SKM-1 (cell line): ENCODE results near the gene PAGE2B.
"Not testable (repeated sequence)": the region's sequence is repeated elsewhere in the genome, so short reads cannot be mapped to it uniquely, and the experiment has no call there.

Source experiments
- DNase-seq: peaks from one replicate; lab custom pipeline; 2025; ENCODE audit not compliant: unreplicated experiment; lab: John Stamatoyannopoulos, UW

Gene PAGE2B, protein sequence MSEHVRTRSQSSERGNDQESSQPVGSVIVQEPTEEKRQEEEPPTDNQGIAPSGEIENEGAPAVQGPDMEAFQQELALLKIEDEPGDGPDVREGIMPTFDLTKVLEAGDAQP

DNA sequence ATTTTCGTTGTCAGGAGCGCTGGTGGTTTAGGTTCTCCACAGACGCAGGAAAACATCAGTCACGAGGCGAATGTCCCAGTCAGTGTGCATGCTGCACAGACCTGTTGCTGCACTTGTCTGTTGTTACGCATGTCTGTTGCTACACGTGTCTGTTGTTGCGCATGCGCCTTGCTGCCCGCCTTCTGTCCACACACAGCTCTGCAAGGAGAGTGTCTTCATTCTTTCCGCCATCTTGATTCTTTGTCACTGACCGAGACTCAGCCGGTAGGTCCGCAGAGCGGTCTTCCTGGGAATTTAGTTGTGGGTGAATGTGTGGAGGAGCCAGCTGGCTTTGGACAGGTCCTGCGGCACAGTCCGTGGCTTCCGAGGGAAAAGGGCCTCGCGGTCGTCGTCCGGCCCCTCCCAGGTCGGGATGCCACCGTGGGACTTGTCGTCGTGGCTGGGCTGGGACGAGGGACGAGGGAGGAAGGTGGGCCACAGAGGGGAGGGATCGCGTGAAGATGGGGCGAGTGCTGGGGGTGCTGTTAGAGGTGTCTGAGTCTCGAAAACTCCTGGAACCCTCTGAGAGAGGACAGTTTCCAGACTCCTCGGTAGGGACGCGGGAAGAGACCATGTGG is at the start of gene PAGE2B:
Gene PAGE2B, plus strand, starts transcription at position 180 of the 617 bp plus-strand sequence. CDS start 1,012 bp downstream, outside the sequence.
- no peak for DNase-seq

DNA sequence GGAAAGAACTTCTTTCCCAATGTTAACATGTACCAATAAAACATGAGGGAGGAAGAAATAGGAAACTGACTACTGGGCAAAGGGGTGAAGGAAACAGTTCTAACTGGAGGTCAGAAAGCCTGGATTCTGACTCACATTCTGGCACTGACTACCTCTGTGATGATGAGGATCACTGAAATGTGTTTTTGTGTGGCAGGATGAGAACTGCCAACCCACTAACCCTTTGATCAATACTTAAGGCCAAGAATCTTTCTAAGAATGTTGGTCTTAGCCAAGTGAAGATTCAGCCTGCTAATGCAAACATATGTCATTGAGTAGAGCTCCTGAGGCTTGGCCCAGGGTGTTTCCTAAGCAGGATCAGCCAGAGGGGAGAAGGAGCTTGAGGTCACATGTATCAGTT is 48.7 kb upstream of the PAGE2B start:
- no peak for DNase-seq

DNA sequence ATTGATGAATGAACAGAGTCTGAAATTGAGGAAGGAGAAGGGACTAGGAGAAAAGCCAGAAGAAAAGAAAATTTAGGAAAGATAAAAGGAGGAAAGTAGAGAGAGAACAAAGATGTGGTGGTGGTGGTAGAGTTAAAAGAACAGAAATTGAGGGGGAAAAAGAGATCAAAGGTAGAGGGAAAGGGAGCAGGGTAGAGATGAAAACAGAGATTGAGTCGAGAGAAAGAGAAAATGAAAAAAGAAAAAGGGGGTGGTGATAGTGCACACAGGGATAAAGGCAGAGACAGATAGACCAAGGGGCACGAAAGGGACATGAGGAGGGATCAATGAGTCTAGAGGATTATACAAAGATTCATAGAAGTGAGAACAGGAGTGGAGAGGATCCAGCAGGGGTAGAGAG is 48.0 kb upstream of the PAGE2B start:
- DNase-seq, result no peak

DNA sequence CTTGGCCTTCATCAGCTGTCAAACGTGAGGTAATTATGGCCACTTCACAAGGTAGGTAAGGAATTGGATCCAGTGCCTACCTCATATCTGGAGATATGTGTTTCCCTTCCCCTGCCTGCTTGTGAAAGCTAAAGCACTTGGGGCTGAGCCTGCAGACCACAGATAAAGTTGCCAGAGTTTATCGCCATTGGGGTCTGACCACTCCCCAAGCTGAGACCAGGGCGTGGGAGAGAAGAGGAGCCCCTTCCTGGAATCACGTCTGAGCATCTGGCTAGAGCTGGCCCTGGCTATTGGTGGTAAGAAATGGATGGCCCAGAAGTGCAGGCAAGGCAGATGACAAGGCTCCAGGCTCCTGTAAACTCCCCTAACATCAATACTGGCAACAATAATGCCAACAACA is 46.8 kb upstream of the PAGE2B start:
- DNase-seq, result no peak

DNA sequence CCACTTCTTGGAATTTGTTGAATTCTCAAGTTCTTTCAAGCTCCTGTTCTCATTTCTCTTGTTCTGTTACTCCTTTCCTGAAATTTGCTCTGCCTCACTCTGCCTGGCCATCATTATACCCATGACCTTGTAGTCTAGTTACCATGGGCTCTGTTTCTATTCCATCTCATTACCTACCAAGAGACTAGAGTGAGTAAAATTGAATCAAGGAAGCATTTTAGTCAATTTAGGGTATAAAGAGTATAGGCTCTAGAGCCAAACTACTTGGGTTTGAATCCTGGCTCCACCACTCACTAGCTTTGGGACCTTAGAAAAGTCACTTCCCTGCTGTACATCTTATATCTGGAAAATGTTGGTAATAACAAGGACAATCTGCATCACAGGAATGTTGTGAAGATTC is 46.2 kb upstream of the PAGE2B start:
- DNase-seq, result no peak

DNA sequence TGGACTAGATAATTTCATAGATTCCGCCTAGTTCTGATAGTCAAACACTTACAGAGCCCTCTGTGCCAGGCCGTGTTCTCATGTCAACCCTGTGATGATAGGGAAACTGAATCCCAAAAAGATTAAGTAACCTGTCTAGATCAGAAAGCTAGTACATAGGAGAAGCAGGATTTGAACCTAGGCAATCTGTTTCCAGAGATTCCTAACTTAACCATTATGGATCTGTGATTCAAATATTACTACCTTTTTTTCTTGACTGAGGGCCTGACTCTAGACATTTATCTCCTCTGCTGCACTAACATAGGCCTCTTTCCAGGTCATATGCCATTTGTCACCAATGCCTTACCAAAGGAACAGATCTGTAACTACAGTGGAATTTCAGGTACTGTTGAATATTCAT is 45.5 kb upstream of the PAGE2B start:
- no peak for DNase-seq

DNA sequence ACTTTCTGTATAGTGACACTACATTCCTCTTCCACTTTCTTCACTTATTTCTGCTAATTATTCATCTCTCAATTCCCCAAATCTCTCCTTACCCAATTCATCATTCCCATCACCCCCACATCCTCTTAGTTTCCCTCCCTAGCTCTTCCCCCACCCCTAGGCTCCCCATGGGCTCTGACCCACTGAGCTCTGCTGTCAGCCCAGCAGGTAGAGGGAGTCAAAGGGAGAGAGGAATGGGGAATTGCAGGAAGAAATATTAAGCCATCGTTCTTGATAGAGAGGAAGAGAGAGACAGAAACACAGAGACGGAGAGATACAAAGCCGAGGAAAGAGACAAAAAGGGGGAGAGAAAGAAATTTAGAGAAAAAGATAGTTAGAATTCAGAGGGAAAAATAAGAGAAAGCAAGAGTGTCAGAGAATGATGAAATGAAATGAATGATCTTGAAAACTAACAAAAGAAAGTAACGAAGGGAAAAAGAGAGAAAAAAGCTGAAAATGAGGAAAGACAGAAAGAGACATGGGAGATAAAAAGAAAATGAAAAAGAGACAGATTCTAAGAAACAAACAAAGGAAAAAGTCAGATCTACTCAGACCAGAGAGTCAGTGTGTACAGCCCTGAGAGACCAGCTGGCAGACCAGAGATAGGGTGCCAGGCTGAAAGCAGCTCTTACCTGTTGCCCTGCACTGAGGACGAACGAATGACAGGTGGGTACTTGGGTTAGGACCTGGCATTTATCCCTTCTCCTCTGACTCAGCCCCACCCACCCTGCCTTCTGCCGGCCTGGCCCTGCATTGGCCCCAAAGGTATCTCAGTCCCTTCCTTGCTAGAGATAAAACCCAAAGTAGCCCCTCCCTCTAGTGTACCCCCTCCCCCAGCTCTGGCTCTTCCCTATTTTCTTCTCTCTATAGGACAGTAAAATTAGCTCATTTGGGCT is 44.3 kb upstream of the PAGE2B start, which contains the start of gene ALAS2:
Gene ALAS2, minus strand, starts transcription at position 707 of the 935 bp plus-strand sequence. CDS start 4,977 bp downstream, outside the sequence.
- no peak for DNase-seq

DNA sequence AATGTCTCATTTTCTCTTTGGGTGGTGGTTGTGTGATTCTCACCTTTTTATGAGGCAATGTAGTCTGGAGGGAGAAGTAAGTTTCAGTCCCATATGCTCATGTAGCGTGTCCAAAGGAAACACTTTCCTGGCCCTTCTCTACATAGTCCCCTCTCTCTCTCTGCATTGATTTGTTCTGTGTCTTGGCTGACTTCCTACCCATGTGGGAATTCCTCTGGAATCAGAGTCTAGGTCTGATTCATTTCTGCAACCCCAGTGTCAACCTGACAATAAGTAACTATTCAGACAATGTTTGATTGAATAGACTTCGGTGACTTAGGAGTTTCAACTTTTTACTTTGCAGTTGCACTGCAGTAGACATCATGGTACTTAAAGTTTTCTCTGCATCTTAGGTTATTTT is 41.4 kb upstream of the PAGE2B start:
- DNase-seq, result no peak

DNA sequence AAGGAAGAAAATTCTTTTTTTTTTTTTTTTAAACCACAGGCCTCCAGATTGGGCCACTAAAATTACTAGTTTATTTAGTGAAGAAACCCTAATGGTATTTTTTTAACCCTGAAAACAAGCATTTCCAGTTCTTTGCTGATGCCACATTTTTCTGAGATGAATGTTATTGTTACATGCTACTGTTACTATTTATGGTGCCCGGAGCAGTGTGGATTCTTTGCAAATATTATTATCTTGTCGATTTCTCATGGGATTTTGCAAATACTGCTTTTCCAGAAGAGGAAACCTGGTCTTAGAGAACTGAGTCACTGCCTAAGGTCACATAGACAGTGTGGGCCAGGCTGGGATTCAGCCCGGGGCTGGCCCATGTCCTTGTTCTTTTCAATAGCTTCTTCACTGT is 35.4 kb upstream of the PAGE2B start:
- no peak for DNase-seq

DNA sequence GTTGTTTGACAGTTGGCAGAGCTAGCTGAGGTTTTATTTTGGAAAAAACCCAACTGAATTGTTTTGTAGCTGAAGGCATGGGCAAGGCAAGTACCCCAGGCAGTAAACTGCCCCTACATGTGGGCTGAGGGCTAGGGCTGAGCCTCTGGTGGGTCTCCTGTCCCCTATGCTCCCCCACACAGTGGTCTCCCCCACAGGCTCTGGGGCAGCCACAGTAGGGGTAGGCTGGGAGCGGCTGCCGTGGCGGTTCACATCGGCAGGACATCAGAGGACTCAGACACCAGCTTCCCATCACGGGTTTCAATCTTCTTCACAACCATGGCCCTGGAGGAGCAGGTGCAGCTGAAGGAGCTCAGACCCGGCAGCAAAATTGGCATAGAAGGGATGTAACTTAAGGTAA is 33.3 kb upstream of the PAGE2B start:
- DNase-seq, result no peak

DNA sequence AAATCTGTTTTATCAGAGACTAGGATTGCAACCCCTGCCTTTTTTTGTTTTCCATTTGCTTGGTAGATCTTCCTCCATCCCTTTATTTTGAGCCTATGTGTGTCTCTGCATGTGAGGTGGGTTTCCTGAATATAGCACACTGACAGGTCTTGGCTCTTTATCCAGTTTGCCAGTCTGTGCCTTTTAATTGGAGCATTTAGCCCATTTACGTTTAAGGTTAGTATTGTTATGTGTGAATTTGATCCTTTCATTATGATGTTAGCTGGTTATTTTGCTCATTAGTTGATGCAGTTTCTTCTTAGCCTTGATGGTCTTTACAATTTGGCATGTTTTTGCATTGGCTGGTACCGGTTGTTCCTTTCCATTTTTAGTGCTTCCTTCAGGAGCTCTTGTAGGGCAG is 24.2 kb upstream of the PAGE2B start:
- not testable (repeated sequence) for DNase-seq

DNA sequence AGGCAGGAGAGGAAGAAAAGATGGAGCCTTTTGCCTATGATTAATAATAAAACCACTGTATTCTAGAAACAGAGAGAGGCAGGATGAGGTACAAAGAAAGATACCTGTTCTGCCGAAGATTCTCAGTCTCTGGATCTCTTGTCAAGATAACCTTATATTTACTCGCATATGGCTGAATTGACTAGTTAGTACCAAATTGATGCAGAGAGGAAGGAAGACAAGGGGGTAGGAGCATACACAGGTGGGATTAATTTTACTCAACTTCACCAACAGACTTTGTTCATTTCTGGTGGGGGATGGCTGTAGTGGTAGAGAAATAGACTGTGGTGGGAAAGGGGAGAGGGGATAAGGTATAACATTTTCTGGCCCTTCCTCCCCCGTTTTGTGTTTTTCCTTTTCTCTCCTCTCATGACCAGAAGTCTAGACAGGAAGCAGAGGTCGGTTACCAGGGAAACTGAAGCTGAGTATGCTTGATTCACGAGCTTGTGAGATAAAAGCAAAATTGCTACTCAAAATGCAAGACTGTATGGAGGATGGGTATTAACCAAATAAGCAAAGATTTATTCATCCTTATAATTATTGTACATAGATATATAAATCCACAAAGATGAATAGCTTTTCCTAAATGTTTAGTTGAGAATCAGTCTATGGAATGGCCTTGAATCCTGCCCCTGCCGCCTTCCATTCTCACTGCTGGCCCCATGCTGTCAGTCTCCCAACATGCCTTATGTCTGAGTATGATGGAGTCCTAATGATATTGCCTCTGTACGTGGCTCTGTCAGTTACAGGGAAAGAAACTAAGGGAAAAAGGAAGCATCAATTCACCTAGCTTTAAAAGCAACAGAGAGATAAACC is 17.8 kb upstream of the PAGE2B start:
- DNase-seq, result no peak

DNA sequence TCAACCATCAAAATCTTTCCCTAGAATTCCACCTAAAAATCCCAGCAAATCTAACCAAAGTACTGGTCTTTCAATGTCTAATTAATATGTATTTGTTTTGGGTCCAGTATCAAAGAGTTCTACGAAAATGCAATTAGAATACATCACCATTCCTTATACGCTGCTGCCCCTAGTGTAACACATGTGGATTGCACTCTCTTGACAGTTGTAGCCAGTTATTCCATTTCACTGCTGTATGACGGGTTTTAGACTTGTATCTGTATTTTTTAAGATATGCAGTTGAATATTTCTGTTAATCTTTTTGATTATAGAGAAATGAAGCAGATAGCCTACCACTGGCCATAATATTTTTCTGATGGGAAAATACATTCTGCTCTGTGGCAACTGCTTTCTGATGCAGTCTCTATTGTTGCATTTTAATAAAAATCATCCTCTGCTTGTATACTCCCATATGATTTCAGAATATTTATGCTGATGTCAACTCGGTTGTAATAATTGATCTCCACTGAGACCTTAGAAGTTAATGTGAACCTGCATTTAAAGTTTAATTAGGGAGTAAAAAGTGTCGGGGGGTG is 17.1 kb upstream of the PAGE2B start:
- DNase-seq, result no peak

DNA sequence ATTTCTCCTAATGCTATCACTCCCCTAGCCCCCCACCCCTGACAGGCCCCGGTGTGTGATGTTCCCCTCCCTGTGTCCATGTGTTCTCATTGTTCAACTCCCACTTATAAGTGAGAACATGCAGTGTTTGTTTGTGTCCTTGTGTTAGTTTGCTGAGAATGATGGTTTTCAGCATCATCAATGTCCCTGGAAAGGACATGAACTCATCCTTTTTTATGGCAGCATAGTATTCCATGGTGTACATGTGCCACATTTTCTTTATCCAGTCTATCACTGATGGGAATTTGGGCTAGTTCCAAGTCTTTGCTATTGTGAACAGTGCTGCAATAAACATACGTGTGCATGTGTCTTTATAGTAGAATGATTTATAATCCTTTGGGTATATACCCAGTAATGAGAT is 7.7 kb upstream of the PAGE2B start:
- not testable (repeated sequence) for DNase-seq

DNA sequence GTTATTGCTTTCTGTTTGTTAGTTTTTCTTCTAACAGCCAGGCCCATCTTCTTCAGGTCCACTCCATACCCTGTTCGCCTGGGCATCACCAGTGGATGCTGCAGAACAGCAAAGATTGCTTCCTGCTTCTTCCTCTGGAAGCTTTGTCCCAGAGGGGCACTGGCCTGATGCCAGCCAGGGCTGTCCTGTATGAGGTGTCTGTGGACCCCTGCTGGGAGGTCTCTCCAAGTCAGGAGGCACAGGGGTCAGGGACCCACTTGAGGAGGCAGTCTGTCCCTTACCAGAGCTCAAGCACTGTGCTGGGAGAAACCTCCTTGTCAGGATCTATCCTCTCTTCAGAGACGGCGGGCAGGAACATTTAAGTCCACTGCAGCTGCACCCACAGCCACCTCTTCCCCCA is 2.5 kb upstream of the PAGE2B start:
- no peak for DNase-seq

DNA sequence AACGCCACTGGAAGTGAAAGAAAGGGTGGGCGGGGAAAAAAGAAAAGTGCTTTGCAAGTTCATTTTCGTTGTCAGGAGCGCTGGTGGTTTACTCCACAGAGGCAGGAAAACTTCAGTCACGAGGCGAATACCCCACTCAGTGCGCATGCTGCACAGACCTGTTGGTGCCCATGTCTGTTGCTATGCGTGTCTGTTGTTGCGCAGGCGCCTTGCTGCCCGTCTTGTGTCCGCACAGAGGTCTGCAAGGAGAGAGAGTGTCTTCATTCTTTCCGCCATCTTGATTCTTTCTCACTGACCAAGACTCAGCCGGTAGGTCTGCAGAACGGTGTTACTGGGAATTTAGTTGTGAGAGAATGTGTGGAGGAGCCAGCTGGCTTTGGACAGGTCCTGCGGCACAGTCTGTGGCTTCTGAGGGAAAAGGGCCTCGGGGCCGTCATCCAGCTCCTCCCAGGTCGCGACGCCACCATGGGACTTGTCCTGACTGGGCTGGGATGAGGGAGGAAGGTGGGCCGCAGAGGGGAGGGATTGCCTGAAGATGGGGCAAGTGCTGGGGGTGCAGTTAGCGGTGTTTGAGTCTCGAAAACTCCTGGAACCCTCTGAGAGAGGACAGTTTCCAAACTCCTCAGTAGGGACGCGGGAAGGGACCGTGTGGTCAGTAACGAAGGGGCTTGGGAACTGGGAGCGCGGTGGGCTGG is 14.1 kb downstream of the PAGE2B start, which contains the start of gene PAGE2:
Gene PAGE2, plus strand, starts transcription at position 224 of the 695 bp plus-strand sequence. CDS start 1,003 bp downstream, outside the sequence.
- DNase-seq, result no peak

DNA sequence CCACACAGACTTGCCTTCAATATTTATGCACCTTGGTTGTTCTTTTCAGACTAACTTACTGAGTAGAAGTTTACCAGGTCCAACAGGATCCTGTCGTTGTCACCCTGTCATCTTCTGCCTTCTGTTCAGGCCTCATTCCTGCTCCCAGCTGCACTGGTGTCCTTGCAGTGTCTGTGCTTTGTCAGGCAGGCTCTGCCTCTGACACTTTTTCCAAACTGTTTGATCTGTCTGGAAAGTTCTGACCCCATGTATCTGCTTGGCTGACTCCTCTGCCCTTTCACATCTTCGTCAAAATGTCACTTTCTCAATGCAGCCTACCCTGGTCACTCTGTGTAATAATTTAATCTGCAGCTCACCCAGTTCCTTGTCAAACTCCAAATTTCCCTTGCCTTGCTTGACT is 23.9 kb downstream of the PAGE2B start:
- no peak for DNase-seq

DNA sequence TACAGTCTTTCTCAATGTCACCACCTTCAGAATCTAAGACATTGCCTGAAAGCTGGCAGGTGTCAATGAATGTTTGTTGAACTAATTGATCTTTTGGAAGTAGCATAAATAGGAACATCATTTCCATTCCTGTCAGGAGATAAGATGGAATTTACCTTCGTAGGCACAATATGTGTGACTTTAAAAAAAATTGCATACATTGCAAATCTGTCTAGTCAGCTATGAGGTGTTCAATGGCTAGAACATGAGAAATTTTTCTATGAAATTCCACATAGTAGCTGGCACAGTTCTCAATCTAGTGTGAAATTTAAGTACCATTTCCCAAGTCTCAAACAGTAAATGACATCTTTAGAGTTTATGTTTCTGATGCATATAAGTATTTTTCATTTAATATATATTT is 24.3 kb downstream of the PAGE2B start:
- DNase-seq, result no peak

DNA sequence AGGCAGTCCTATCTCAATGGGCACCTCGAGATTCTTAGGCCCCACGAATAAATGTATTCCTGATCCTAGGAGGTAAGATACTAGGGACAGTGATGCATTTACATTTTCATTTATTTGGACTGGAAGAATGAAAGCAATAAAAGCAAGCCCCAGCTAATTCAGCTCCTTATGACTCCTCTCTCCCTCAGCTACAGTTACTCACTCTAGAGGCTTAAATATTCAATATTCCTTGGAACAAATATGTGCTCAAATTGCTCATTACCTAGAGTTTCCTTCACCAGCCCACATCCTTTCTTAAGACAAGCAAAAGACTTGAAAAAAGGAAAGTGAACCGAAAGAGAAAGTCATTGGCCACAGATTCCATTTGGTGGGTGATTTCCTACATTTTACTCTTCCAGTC is 27.9 kb downstream of the PAGE2B start:
- no peak for DNase-seq

DNA sequence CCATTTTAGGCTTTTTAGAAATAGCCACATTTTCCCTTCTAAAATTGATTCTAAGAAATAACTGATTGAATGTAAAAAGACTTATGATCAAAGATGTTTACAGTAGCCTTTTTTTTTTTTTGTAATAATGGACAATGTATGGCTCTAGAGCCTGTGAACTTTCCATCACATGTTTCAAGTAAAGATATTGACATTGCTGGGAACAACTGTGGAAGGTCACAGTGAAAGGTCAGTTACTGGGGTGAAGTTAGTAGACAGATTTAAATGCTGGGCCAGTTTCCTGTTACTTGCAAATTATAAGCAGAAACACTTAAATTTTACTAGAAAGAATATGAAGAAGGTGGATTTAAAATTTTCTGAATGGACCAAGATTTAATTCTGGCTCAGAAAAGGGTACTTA is 32.4 kb downstream of the PAGE2B start:
- DNase-seq, result no peak
